IMR-90 (cell line): ENCODE data around the gene KCNQ1. TPM values are rescaled to one million over a fixed set of nuclear protein-coding genes. Genes with fewer than 3 reads are reported as not detected.

ENCODE experiments used
- ATAC-seq: fragments of 200-7000 bp; cut with Tn5 transposase; 2 replicates; pipeline ENCODE4 v1.9.1; 2020; ENCODE audit warnings: low read depth, mild to moderate bottlenecking, moderate library complexity
- BruUV-seq: library from RNA; stranded (reverse); fragments of 400-500 nt; replicated peaks from 2 replicates; lab custom pipeline; 2021; lab: Mats Ljungman, UMichigan
- CTCF ChIA-PET: fragments of 300-600 bp; formaldehyde crosslinking; extraction: SDS; loops from one replicate; lab custom pipeline; 2021; ENCODE audit warnings: antibody characterized with exemption; lab: Yijun Ruan, JAX
- POLR2A ChIA-PET: fragments of 300-600 bp; sonication (Branson Sonifier 250); formaldehyde crosslinking; loops from one replicate; lab custom pipeline; 2022; ENCODE audit warnings: antibody characterized with exemption; ENCODE audit not compliant: unreplicated experiment; lab: Charles Lee
- DNase-seq: peaks from one replicate; pipeline ENCODE4 v3.0.0; 2013
- H2AFZ ChIP-seq: replicated peaks from 2 replicates; pipeline ENCODE3; 2013; ENCODE audit warnings: low read length, mild to moderate bottlenecking; ENCODE audit not compliant: poor library complexity
- H2AK5ac ChIP-seq: 2 replicates; pipeline ENCODE4 v1.6.1; 2013; ENCODE audit warnings: low read depth, low read length, inconsistent platforms
- H2AK9ac ChIP-seq: replicated peaks from 2 replicates; pipeline ENCODE3; 2013; ENCODE audit warnings: mild to moderate bottlenecking, low read depth, low read length, moderate library complexity; ENCODE audit not compliant: poor library complexity
- H2BK120ac ChIP-seq: 2 replicates; pipeline ENCODE4 v1.6.1; 2013; ENCODE audit warnings: low read depth, low read length, inconsistent platforms
- H2BK15ac ChIP-seq: 3 replicates; pipeline ENCODE4 v1.6.1; 2013; ENCODE audit warnings: low read depth, low read length, inconsistent platforms
- H2BK20ac ChIP-seq: 2 replicates; pipeline ENCODE4 v1.6.1; 2013; ENCODE audit warnings: low read depth, mild to moderate bottlenecking, inconsistent platforms, low read length, moderate library complexity
- H2BK5ac ChIP-seq: 2 replicates; pipeline ENCODE4 v1.6.1; 2013; ENCODE audit warnings: mild to moderate bottlenecking, low read depth, low read length, inconsistent platforms; ENCODE audit not compliant: poor library complexity, severe bottlenecking
- H3K14ac ChIP-seq: replicated peaks from 2 replicates; pipeline ENCODE4 v1.6.1; 2013; ENCODE audit warnings: low read depth, low read length, inconsistent platforms
- H3K18ac ChIP-seq: 2 replicates; pipeline ENCODE4 v1.6.1; 2013; ENCODE audit warnings: low read depth, low read length, control low read depth
- H3K23ac ChIP-seq: 2 replicates; pipeline ENCODE4 v1.6.1; 2013; ENCODE audit warnings: low read depth, low read length, inconsistent platforms
- H3K27ac ChIP-seq: 2 replicates; pipeline ENCODE4 v1.5.1; 2013; ENCODE audit warnings: mild to moderate bottlenecking, control low read depth, low read length; ENCODE audit not compliant: insufficient read depth
- H3K27me3 ChIP-seq: 2 replicates; pipeline ENCODE4 v1.6.1; 2013; ENCODE audit warnings: low read length; ENCODE audit not compliant: control insufficient read depth, insufficient read depth
- H3K36me3 ChIP-seq: 2 replicates; pipeline ENCODE4 v1.6.1; 2013; ENCODE audit warnings: low read length, mixed read lengths; ENCODE audit not compliant: control insufficient read depth, insufficient read depth
- H3K4ac ChIP-seq: 2 replicates; pipeline ENCODE4 v1.6.1; 2013; ENCODE audit warnings: low read depth, low read length, inconsistent platforms
- H3K4me1 ChIP-seq: 2 replicates; pipeline ENCODE4 v1.6.1; 2013; ENCODE audit warnings: low read length, mixed read lengths; ENCODE audit not compliant: control insufficient read depth, insufficient read depth
- H3K4me2 ChIP-seq: 2 replicates; pipeline ENCODE4 v1.6.1; 2013; ENCODE audit warnings: low read depth, mild to moderate bottlenecking, control low read depth, low read length, moderate library complexity
- H3K4me3 ChIP-seq: 2 replicates; pipeline ENCODE4 v1.5.1; 2013; ENCODE audit warnings: low read depth, mild to moderate bottlenecking, control low read depth, low read length, moderate library complexity; ENCODE audit not compliant: insufficient read depth
- H3K56ac ChIP-seq: 2 replicates; pipeline ENCODE4 v1.6.1; 2013; ENCODE audit warnings: low read length, inconsistent platforms; ENCODE audit not compliant: insufficient read depth; ENCODE audit errors: extremely low read depth
- H3K79me1 ChIP-seq, 2 experiments: 2 replicates each; pipeline ENCODE4 v1.6.1; 2013; ENCODE audit warnings: low read length in 2 of 2, inconsistent platforms in 1 of 2, low read depth in 1 of 2
- H3K9ac ChIP-seq: 2 replicates; pipeline ENCODE4 v1.6.1; 2013; ENCODE audit warnings: low read depth, low read length, control low read depth
- H3K9me1 ChIP-seq: 2 replicates; pipeline ENCODE4 v1.6.1; 2013; ENCODE audit warnings: low read length, inconsistent platforms; ENCODE audit not compliant: insufficient read depth
- H3K9me3 ChIP-seq: 2 replicates; pipeline ENCODE4 v1.6.1; 2013; ENCODE audit warnings: low read length; ENCODE audit not compliant: control insufficient read depth, insufficient read depth
- H4K20me1 ChIP-seq: 2 replicates; pipeline ENCODE4 v1.6.1; 2013; ENCODE audit warnings: low read length, inconsistent platforms; ENCODE audit not compliant: insufficient read depth
- H4K5ac ChIP-seq: 2 replicates; pipeline ENCODE4 v1.6.1; 2013; ENCODE audit warnings: mild to moderate bottlenecking, low read depth, low read length, control low read depth
- H4K8ac ChIP-seq, 2 experiments: 2 replicates each; pipeline ENCODE4 v1.6.1; 2013; ENCODE audit warnings: low read depth in 2 of 2, low read length in 2 of 2, control low read depth in 1 of 2, inconsistent platforms in 1 of 2
- H4K91ac ChIP-seq: 2 replicates; pipeline ENCODE4 v1.6.1; 2013; ENCODE audit warnings: low read depth, low read length, inconsistent platforms; ENCODE audit not compliant: insufficient read depth
- FOS ChIP-seq: fragments of 150-350 bp; IDR thresholded peaks from 2 replicates; pipeline ENCODE4 v1.6.1; 2016; ENCODE audit warnings: low read depth, low read length
- MAZ ChIP-seq: IDR thresholded peaks from 2 replicates; pipeline ENCODE4 v1.6.1; 2012; ENCODE audit warnings: low read depth, mild to moderate bottlenecking, low read length, improper control_type of control experiment, moderate library complexity, borderline replicate concordance
- POLR2A ChIP-seq: IDR thresholded peaks from 2 replicates; pipeline ENCODE4 v1.6.1; 2012; ENCODE audit warnings: mild to moderate bottlenecking, low read depth, low read length
- RAD21 ChIP-seq: IDR thresholded peaks from 2 replicates; pipeline ENCODE4 v1.6.1; 2012; ENCODE audit warnings: low read length, improper control_type of control experiment
- RCOR1 ChIP-seq: IDR thresholded peaks from 2 replicates; pipeline ENCODE4 v1.6.1; 2012; ENCODE audit warnings: mild to moderate bottlenecking, low read length, improper control_type of control experiment; ENCODE audit not compliant: insufficient replicate concordance
- SMC3 ChIP-seq: fragments of 150-350 bp; IDR thresholded peaks from 2 replicates; pipeline ENCODE4 v1.6.1; 2016; ENCODE audit warnings: low read depth, mild to moderate bottlenecking, antibody characterized with exemption, low read length, moderate library complexity
- WGBS, 2 experiments: methylation state at CpG; one replicate each; pipeline versions ENCODE4 v1.1.5 to v1.1.7; 2013; ENCODE audit warnings: missing lambda C conversion rate in 2 of 2; ENCODE audit not compliant: insufficient read length in 1 of 2; ENCODE audit errors: extremely low coverage in 2 of 2; 5-methylcytosine and 5-hydroxymethylcytosine counted together
- dilution Hi-C: fragments of 300-500 bp; cut with HindIII; formaldehyde crosslinking; loops from one replicate; pipeline ENCODE4 v1.14.3; 2018; ENCODE audit warnings: low sequenced_read_pairs; ENCODE audit not compliant: unreplicated experiment
- in situ Hi-C: fragments of 300-500 bp; cut with MboI; formaldehyde crosslinking; loops from 3 replicates; pipeline ENCODE4 v1.14.3; 2019; ENCODE audit warnings: low sequenced_read_pairs, inconsistent platforms, mixed read lengths
- intact Hi-C: fragments of 100-400 bp; cut with micrococcal nuclease; formaldehyde crosslinking; loops from 2 replicates; pipeline ENCODE4 v1.10.0; 2022
- polyA plus RNA-seq, 3 experiments: library from polyadenylated mRNA; depleted of rRNA; stranded (reverse); fragments of >200 nt; gene quantifications; 2 replicates each; pipeline ENCODE4 v1.2.3, GENCODE V29; 2012; ENCODE audit warnings: low replicate concordance in 1 of 3
- total RNA-seq: library from RNA; depleted of rRNA; stranded (reverse); fragments of >200 nt; gene quantifications from 2 replicates; pipeline ENCODE4 v1.2.3, GENCODE V29; 2012
- TF ChIP-seq, protein P1 (sequence below): conservative IDR thresholded peaks from 2 replicates; pipeline ENCODE4 v1.5.1; 2012; ENCODE audit warnings: mild to moderate bottlenecking, low read depth, low read length, improper control_type of control experiment

Gene KCNQ1
- total and polyA plus RNA-seq, 2 of the 4 experiments (the other 2 are of a cell fraction): 0.07 TPM; not detected in 1

GRCh38 chr11:2892215-2892966 lies 447.6 kb downstream of the KCNQ1 start:
- Histone ChIP-seq H2BK15ac (peak overlapping the region; percentile 98; the same call in 2 of the 3 replicates), H3K4me2 (peak overlapping the region; percentile 96), H2AFZ (peak overlapping the region; percentile 100), H2BK20ac (peak overlapping the region; percentile 80), H3K18ac (peak overlapping the region; percentile 85), H3K56ac (peak overlapping the region; percentile 60; the same call in 1 of the 2 replicates), H3K27ac (peak overlapping the region; percentile 89), H3K27me3 (no peaks in the 10 kb centered on the region), H2AK5ac (peak overlapping the region; percentile 99), H4K5ac (peak overlapping the region; percentile 98), H3K4ac (peak overlapping the region; percentile 99), H3K36me3 (no peaks in the 10 kb centered on the region), H3K14ac (peak overlapping the region; percentile 95), H3K79me1 (no peaks in the 10 kb centered on the region; a peak in 1 of 4 replicates), H3K9me1 (0 out of 2 replicates have a peak, but pooled peaks cover 3% of the 10 kb centered on the region), H2AK9ac (peak overlapping the region; percentile 99), H2BK120ac (peak overlapping the region; percentile 97), H3K4me3 (peak overlapping the region; percentile 44), H4K91ac (peak overlapping the region; percentile 98), H3K23ac (peak overlapping the region; percentile 94; the same call in 1 of the 2 replicates), H3K9ac (peak overlapping the region; percentile 96), H4K20me1 (no peaks in the 10 kb centered on the region), H2BK5ac (peak overlapping the region; percentile 79), H3K4me1 (peaks cover 26% of the 10 kb centered on the region), H4K8ac (peak overlapping the region; percentile 88 to 99), H3K9me3 (no peaks in the 10 kb centered on the region)
- peak; percentile 79 for ATAC-seq
- 1% methylated on average over 12 of the region's 34 CpGs; no CpG with 5 or more reads in 1 of the 2 experiments for WGBS, 2 experiments
- TF ChIP-seq FOS (no peak), MAZ (peak; percentile 70; the same call in 1 of the 2 replicates), SMC3 (peak; percentile 75), RAD21 (peak; percentile 82), RCOR1 (no peak), POLR2A (0 out of 2 replicates have a peak, but pooled peaks have one; percentile 35)
- TF ChIP-seq, protein P1, sequence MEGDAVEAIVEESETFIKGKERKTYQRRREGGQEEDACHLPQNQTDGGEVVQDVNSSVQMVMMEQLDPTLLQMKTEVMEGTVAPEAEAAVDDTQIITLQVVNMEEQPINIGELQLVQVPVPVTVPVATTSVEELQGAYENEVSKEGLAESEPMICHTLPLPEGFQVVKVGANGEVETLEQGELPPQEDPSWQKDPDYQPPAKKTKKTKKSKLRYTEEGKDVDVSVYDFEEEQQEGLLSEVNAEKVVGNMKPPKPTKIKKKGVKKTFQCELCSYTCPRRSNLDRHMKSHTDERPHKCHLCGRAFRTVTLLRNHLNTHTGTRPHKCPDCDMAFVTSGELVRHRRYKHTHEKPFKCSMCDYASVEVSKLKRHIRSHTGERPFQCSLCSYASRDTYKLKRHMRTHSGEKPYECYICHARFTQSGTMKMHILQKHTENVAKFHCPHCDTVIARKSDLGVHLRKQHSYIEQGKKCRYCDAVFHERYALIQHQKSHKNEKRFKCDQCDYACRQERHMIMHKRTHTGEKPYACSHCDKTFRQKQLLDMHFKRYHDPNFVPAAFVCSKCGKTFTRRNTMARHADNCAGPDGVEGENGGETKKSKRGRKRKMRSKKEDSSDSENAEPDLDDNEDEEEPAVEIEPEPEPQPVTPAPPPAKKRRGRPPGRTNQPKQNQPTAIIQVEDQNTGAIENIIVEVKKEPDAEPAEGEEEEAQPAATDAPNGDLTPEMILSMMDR: peak; percentile 80
- ChIA-PET POLR2A (interaction anchor here (0.6 kb wide), 2 partner anchors 9 to 35 kb away, joined by 3 to 4 read pairs; no protein-coding TSS in a partner anchor), CTCF (interaction anchor here (0.8 to 11.0 kb wide), 4 partner anchors 38 to 465 kb away, joined by 3 to 116 read pairs (median 4); no protein-coding TSS in a partner anchor)
- intact Hi-C loops (loop anchor here (1.0 to 10.0 kb wide), 3 partner anchors 100 to 698 kb away; partner anchors contain the start of gene NAP1L4), in situ Hi-C loops (loop anchor here (10.0 to 25.0 kb wide), 2 partner anchors 468 to 705 kb away; no protein-coding TSS in a partner anchor), dilution Hi-C loops (no loop called here)
- no TSS peak for BruUV-seq
- DNase-seq: peak; percentile 50
